Measurements from ENCODE around the gene ZNF625.

The ZNF625 gene

DNA sequence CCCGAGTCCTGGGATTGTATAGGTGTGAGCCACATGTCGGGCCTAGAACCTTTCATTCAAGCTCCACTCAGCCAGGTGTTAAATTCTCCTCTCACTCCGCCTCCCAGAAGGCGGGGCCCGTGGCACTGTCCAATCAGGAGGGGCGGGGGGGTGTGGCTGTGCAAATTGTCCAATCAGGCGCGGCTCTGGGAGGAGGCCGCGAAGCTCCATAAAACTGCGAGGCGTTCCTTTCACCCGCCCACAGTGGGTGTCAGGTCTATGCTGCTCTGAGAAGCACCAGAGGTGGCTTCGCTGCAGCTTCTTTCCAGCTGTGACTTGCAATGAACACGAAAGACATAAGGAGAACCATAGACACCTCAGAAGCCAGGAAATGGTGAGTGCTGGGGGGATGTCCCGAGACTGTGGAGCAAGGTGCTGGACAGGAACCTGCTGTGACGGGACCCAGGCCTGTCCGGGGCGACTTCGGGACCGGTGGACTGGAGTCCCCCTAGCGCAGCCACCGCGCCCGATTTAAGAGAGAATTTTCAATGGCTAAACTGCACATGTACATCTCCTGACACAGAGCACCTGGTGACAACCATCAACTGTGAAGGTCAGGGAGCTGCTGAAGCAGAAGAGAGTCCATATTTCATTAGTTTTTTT lies 3.4 kb upstream of the ZNF625 start:
- Histone ChIP-seq H3K27me3 (ENCODE audit: insufficient read depth, poor library complexity, severe bottlenecking) (peaks cover 5% of the 10 kb centered on the region), H3K4me3 (replicated peaks; ENCODE audit: insufficient read depth, low read length) (no peak overlapping the region), H3K27ac (replicated peaks) (no peak overlapping the region)
- DNase-seq (ENCODE audit: low read depth in 1 of 2, low spot score in 1 of 2) = no peak
- TF ChIP-seq POLR2AphosphoS5 (IDR thresholded peaks at IDR 0.05; ENCODE audit: low read depth) (no peak), SPI1 (IDR thresholded peaks at IDR 0.05; ENCODE audit: borderline replicate concordance, low read depth) (no peak)
- TF ChIP-seq, protein P1, sequence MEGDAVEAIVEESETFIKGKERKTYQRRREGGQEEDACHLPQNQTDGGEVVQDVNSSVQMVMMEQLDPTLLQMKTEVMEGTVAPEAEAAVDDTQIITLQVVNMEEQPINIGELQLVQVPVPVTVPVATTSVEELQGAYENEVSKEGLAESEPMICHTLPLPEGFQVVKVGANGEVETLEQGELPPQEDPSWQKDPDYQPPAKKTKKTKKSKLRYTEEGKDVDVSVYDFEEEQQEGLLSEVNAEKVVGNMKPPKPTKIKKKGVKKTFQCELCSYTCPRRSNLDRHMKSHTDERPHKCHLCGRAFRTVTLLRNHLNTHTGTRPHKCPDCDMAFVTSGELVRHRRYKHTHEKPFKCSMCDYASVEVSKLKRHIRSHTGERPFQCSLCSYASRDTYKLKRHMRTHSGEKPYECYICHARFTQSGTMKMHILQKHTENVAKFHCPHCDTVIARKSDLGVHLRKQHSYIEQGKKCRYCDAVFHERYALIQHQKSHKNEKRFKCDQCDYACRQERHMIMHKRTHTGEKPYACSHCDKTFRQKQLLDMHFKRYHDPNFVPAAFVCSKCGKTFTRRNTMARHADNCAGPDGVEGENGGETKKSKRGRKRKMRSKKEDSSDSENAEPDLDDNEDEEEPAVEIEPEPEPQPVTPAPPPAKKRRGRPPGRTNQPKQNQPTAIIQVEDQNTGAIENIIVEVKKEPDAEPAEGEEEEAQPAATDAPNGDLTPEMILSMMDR (IDR thresholded peaks at IDR 0.05; ENCODE audit: insufficient read depth, low read length) = no peak

DNA sequence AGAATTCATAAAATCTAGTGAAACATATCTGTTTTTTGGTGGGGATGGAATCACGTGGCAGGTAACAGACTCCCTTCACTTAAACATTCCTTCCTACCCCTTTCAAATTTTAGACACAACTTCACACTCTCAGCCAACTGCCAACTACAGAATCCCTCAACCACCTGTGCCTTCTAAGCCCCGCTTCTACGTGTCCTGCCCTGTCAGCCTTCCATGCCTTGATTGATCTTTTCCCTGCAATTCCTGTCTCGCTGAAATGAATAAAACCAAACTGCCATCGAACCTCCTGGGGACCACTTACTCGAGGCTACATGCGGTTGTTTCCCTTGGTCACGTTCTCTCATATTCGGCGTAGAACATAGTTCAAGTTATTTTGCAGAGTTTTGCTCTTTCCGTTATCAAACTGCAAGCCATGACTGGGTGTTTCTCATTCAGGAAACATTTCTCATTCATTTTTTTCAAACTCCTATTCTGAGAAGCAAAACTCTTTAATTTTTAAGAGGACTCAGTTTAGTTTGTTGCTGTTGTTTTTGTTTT lies 1.1 kb downstream of the ZNF625 start:
- TF ChIP-seq, protein P2, sequence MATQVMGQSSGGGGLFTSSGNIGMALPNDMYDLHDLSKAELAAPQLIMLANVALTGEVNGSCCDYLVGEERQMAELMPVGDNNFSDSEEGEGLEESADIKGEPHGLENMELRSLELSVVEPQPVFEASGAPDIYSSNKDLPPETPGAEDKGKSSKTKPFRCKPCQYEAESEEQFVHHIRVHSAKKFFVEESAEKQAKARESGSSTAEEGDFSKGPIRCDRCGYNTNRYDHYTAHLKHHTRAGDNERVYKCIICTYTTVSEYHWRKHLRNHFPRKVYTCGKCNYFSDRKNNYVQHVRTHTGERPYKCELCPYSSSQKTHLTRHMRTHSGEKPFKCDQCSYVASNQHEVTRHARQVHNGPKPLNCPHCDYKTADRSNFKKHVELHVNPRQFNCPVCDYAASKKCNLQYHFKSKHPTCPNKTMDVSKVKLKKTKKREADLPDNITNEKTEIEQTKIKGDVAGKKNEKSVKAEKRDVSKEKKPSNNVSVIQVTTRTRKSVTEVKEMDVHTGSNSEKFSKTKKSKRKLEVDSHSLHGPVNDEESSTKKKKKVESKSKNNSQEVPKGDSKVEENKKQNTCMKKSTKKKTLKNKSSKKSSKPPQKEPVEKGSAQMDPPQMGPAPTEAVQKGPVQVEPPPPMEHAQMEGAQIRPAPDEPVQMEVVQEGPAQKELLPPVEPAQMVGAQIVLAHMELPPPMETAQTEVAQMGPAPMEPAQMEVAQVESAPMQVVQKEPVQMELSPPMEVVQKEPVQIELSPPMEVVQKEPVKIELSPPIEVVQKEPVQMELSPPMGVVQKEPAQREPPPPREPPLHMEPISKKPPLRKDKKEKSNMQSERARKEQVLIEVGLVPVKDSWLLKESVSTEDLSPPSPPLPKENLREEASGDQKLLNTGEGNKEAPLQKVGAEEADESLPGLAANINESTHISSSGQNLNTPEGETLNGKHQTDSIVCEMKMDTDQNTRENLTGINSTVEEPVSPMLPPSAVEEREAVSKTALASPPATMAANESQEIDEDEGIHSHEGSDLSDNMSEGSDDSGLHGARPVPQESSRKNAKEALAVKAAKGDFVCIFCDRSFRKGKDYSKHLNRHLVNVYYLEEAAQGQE (IDR thresholded peaks at IDR 0.05; ENCODE audit: insufficient replicate concordance, low read depth) = no peak
- TF ChIP-seq, protein P1 (IDR thresholded peaks at IDR 0.05; ENCODE audit: insufficient read depth, low read length) = no peak
- no peak for TF ChIP-seq GABPA (IDR thresholded peaks at IDR 0.05; ENCODE audit: low read depth)
- no peak for TF ChIP-seq POLR2AphosphoS5 (IDR thresholded peaks at IDR 0.05; ENCODE audit: low read depth)
- TF ChIP-seq SPI1 (IDR thresholded peaks at IDR 0.05; ENCODE audit: borderline replicate concordance, low read depth) = no peak
- H3K4me3 ChIP-seq (replicated peaks; ENCODE audit: insufficient read depth, low read length) = no peak overlapping the region
- no peak overlapping the region for H3K27ac ChIP-seq (replicated peaks)
- no peak for DNase-seq (ENCODE audit: low read depth in 1 of 2, low spot score in 1 of 2)
- H3K27me3 ChIP-seq (ENCODE audit: insufficient read depth, poor library complexity, severe bottlenecking) = peaks cover 5% of the 10 kb centered on the region

DNA sequence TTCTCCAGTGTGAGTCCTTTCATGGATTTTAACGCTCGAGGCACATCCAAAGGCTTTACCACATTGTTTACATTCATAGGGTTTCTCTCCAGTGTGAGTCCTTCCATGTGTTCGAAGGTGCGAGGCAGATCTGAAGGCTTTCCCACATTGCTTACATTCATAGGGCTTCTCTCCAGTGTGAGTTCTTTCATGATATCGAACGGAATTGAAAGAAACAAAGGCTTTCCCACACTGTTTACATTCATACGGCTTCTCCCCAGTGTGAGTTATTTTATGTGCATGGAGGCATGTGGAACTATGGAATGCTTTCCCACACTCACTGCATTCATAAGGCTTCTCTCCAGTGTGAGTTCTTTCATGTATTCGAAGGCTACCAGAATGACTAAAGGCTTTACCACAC lies 11.2 kb downstream of the ZNF625 start:
- H3K27ac ChIP-seq (replicated peaks) = no peak overlapping the region
- no peak overlapping the region for H3K4me3 ChIP-seq (replicated peaks; ENCODE audit: insufficient read depth, low read length)
- TF ChIP-seq GABPA (IDR thresholded peaks at IDR 0.05; ENCODE audit: low read depth) (no peak), SPI1 (IDR thresholded peaks at IDR 0.05; ENCODE audit: borderline replicate concordance, low read depth) (no peak), POLR2AphosphoS5 (IDR thresholded peaks at IDR 0.05; ENCODE audit: low read depth) (no peak)
- TF ChIP-seq, protein P1 (IDR thresholded peaks at IDR 0.05; ENCODE audit: insufficient read depth, low read length) = no peak
- TF ChIP-seq, protein P2 (IDR thresholded peaks at IDR 0.05; ENCODE audit: insufficient replicate concordance, low read depth) = no peak
- no peaks in the 10 kb centered on the region for H3K27me3 ChIP-seq (ENCODE audit: insufficient read depth, poor library complexity, severe bottlenecking)
- DNase-seq (ENCODE audit: low read depth in 1 of 2, low spot score in 1 of 2) = no peak

DNA sequence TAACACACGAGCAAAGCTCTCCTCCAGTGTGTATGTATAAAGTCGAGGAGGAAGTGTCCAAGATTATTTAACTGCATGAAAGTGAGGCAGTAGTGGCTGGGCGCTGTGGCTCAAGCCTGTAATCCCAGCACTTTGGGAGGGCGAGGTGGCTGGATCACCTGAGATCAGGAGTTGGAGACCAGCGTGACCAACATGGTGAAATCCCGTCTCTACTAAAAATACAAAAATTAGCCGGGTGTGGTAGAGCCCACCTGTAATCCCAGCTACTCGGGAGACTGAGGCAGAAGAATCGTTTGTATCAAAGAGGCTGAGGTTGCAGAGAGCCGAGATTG lies 15.2 kb downstream of the ZNF625 start:
- Histone ChIP-seq H3K4me3 (replicated peaks; ENCODE audit: insufficient read depth, low read length) (no peak overlapping the region), H3K27ac (replicated peaks) (no peak overlapping the region), H3K27me3 (ENCODE audit: insufficient read depth, poor library complexity, severe bottlenecking) (no peaks in the 10 kb centered on the region)
- no peak for DNase-seq (ENCODE audit: low read depth in 1 of 2, low spot score in 1 of 2)
- TF ChIP-seq SPI1 (IDR thresholded peaks at IDR 0.05; ENCODE audit: borderline replicate concordance, low read depth) = no peak
- TF ChIP-seq, protein P2 (IDR thresholded peaks at IDR 0.05; ENCODE audit: insufficient replicate concordance, low read depth) = no peak
- no peak for TF ChIP-seq GABPA (IDR thresholded peaks at IDR 0.05; ENCODE audit: low read depth)
- no peak for TF ChIP-seq POLR2AphosphoS5 (IDR thresholded peaks at IDR 0.05; ENCODE audit: low read depth)
- TF ChIP-seq, protein P1 (IDR thresholded peaks at IDR 0.05; ENCODE audit: insufficient read depth, low read length) = no peak

Data from HL-60 (cell line).